Osteoblast (primary cell): Measurements from ENCODE around the gene HSP90AB1. TPM values are rescaled to one million over a fixed set of nuclear protein-coding genes. Genes with fewer than 3 reads are reported as not detected.
A peak's percentile ranks its signal among the peaks of the same experiment; 100 is the strongest.

Source experiments
- DNase-seq: peaks from one replicate; pipeline ENCODE4 v3.0.0; 2011; ENCODE audit warnings: low spot score, mixed read lengths; ENCODE audit not compliant: insufficient read length; ENCODE audit errors: missing footprints
- H2AFZ ChIP-seq: 2 replicates; pipeline ENCODE4 v1.6.0; 2011; ENCODE audit warnings: mild to moderate bottlenecking, low read length
- H3K27ac ChIP-seq: 2 replicates; pipeline ENCODE4 v1.5.1; 2011; ENCODE audit warnings: mild to moderate bottlenecking, low read depth, low read length, moderate library complexity
- H3K27me3 ChIP-seq: 2 replicates; pipeline ENCODE4 v1.6.0; 2012; ENCODE audit warnings: mild to moderate bottlenecking, control low read depth, inconsistent platforms, low read length, moderate library complexity; ENCODE audit not compliant: insufficient read depth
- H3K36me3 ChIP-seq: 2 replicates; pipeline ENCODE4 v1.5.1; 2011; ENCODE audit warnings: mild to moderate bottlenecking, low read length, control low read depth, moderate library complexity; ENCODE audit not compliant: insufficient read depth
- H3K4me1 ChIP-seq: 2 replicates; pipeline ENCODE4 v1.5.1; 2011; ENCODE audit warnings: mild to moderate bottlenecking, low read length, control low read depth, moderate library complexity; ENCODE audit not compliant: insufficient read depth
- H3K4me2 ChIP-seq: 2 replicates; pipeline ENCODE4 v1.6.0; 2011; ENCODE audit warnings: mild to moderate bottlenecking, low read length; ENCODE audit not compliant: insufficient read depth
- H3K4me3 ChIP-seq: fragments of 200-600 bp; sonication (generic); 3 replicates; pipeline ENCODE4 v1.5.1; 2012; ENCODE audit warnings: mild to moderate bottlenecking, low read length, inconsistent platforms; ENCODE audit not compliant: insufficient read depth
- H3K79me2 ChIP-seq: 2 replicates; pipeline ENCODE4 v1.6.0; 2012; ENCODE audit warnings: mild to moderate bottlenecking, low read length, control low read depth, inconsistent platforms; ENCODE audit not compliant: insufficient read depth
- H3K9me3 ChIP-seq: 2 replicates; pipeline ENCODE4 v1.5.1; 2011; ENCODE audit warnings: low read depth, low read length, control low read depth
- H4K20me1 ChIP-seq: 2 replicates; pipeline ENCODE4 v1.6.0; 2012; ENCODE audit warnings: mild to moderate bottlenecking, low read length, control low read depth; ENCODE audit not compliant: insufficient read depth
- total RNA-seq: library from RNA; depleted of rRNA; stranded (reverse); fragments of >200 nt; gene quantifications from 2 replicates; pipeline ENCODE4 v1.2.3, GENCODE V29; 2012
- TF ChIP-seq, protein P1 (sequence below): IDR thresholded peaks from 2 replicates; pipeline ENCODE4 v1.5.1; 2011; ENCODE audit warnings: mild to moderate bottlenecking, low read depth, low read length, moderate library complexity; ENCODE audit errors: extremely low read depth

Gene HSP90AB1
- total RNA-seq, 1 donor = 702 TPM

- Histone ChIP-seq H3K27me3 (no peaks in the 10 kb centered on the region), H4K20me1 (peaks cover 26% of the 10 kb centered on the region), H3K36me3 (peaks cover 18% of the 10 kb centered on the region), H2AFZ (no peak overlapping the region), H3K27ac (no peak overlapping the region), H3K4me3 (no peak overlapping the region), H3K4me1 (peaks cover 31% of the 10 kb centered on the region), H3K9me3 (no peaks in the 10 kb centered on the region), H3K4me2 (no peak overlapping the region), H3K79me2 (peaks cover 45% of the 10 kb centered on the region)
- no peak for DNase-seq
- TF ChIP-seq, protein P1, sequence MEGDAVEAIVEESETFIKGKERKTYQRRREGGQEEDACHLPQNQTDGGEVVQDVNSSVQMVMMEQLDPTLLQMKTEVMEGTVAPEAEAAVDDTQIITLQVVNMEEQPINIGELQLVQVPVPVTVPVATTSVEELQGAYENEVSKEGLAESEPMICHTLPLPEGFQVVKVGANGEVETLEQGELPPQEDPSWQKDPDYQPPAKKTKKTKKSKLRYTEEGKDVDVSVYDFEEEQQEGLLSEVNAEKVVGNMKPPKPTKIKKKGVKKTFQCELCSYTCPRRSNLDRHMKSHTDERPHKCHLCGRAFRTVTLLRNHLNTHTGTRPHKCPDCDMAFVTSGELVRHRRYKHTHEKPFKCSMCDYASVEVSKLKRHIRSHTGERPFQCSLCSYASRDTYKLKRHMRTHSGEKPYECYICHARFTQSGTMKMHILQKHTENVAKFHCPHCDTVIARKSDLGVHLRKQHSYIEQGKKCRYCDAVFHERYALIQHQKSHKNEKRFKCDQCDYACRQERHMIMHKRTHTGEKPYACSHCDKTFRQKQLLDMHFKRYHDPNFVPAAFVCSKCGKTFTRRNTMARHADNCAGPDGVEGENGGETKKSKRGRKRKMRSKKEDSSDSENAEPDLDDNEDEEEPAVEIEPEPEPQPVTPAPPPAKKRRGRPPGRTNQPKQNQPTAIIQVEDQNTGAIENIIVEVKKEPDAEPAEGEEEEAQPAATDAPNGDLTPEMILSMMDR = no peak
These were observed 13.1 kb downstream of the HSP90AB1 start for GRCh38 chr6:44260011-44260410.

DNA sequence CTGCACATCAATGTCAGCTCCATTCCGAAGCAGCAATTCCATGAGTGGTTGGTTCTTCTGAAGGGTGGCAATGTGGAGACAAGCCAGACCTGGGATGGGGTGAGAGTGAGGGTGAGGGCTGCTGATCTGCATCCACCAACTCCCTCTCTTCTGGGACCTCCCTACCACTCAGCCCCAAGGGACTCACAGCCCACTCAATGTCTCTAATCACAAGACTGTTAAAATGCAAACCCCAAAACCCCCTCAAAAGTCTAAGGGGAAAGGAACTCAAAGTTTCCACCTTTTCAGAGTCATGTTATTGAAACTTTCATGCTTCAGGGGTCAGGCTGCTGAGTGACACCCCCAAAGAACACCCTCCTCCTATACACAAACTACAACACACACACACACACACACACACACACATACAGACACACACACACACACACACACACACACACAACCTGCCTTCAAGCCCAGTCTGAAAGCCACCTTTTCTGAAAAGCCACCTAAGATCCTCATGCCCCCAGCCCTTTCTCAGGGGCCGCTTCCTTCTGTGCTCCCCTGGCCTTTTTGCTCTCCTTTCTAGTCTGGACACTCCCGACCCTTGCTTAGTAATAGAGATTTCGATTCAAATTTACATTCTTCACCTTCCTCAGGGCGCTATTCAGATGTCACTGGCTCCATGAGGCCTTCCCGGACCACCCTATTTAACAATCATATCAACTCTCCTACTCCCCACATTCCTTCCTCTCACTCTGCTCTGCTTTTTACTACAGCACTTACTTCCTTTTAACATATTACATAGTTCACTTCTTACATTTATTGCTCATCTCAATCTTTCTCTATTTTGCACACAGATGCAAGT, 13.8 kb downstream of the HSP90AB1 start:
- Histone ChIP-seq H3K9me3 (no peaks in the 10 kb centered on the region), H3K36me3 (peaks cover 11% of the 10 kb centered on the region), H3K79me2 (peaks cover 38% of the 10 kb centered on the region), H3K4me3 (no peak overlapping the region), H3K4me2 (no peak overlapping the region), H3K27me3 (no peaks in the 10 kb centered on the region), H2AFZ (no peak overlapping the region), H3K4me1 (peaks cover 30% of the 10 kb centered on the region), H4K20me1 (peaks cover 20% of the 10 kb centered on the region), H3K27ac (no peak overlapping the region)
- peak; percentile 52 for DNase-seq
- TF ChIP-seq, protein P1 = no peak

DNA sequence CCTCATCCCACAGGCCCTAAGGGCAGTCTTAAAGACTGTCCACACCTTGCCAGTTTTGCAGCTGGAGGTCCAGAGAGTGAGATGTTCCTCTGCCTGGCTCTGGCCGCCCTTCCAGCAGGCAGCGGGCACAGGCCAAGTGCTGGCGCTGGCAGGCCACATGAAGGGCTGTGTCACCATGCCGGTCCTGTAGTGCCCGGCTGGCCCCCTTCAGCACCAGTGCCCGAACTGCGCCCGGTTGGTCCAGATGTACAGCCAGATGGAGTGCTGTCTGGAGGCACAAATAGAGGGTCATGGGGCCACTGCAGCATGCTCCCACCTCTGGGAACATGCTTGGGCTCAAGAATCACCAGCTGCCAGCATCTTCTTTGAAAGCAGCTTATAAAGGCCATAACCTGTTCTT, 14.7 kb downstream of the HSP90AB1 start:
- peaks cover 31% of the 10 kb centered on the region for H3K79me2 ChIP-seq
- H3K4me1 ChIP-seq = peaks cover 22% of the 10 kb centered on the region
- peaks cover 11% of the 10 kb centered on the region for H4K20me1 ChIP-seq
- H3K27me3 ChIP-seq = no peaks in the 10 kb centered on the region
- H3K27ac ChIP-seq = no peak overlapping the region
- H3K36me3 ChIP-seq = peaks cover 10% of the 10 kb centered on the region
- no peaks in the 10 kb centered on the region for H3K9me3 ChIP-seq
- no peak overlapping the region for H3K4me3 ChIP-seq
- no peak overlapping the region for H2AFZ ChIP-seq
- DNase-seq = peak; percentile 44
- H3K4me2 ChIP-seq = no peak overlapping the region
- TF ChIP-seq, protein P1 = no peak

GRCh38 chr6:44262467-44263353, 15.8 kb downstream of the HSP90AB1 start:
- no peak overlapping the region for H3K27ac ChIP-seq
- peak overlapping the region; percentile 92 for H3K4me2 ChIP-seq
- DNase-seq = peak; percentile 77
- H3K27me3 ChIP-seq = no peaks in the 10 kb centered on the region
- H3K4me3 ChIP-seq = peak overlapping the region; percentile 90
- peaks cover 18% of the 10 kb centered on the region for H3K4me1 ChIP-seq
- no peak overlapping the region for H2AFZ ChIP-seq
- TF ChIP-seq, protein P1 = no peak
- peaks cover 25% of the 10 kb centered on the region for H3K79me2 ChIP-seq
- H3K36me3 ChIP-seq = peaks cover 10% of the 10 kb centered on the region
- peaks cover 8% of the 10 kb centered on the region for H4K20me1 ChIP-seq
- H3K9me3 ChIP-seq = no peaks in the 10 kb centered on the region
